Ovary (tissue), 9 donors: ENCODE measurements around the gene ATP6V1F. TPM values are rescaled to one million over a fixed set of nuclear protein-coding genes. Genes with fewer than 3 reads are reported as not detected.

Source experiments
- DNase-seq, 5 donors: peaks; one replicate each; pipeline ENCODE4 v3.0.0-alpha.2; 2019 to 2020
- H3K27ac ChIP-seq, 2 donors: fragments of 200-600 bp; one replicate each; pipeline versions ENCODE4 v1.5.1 to v1.8.0; 2019 to 2022
- H3K27me3 ChIP-seq: fragments of 200-600 bp; one replicate; pipeline ENCODE4 v1.8.0; 2022
- H3K36me3 ChIP-seq: fragments of 200-600 bp; sonication (generic); one replicate; pipeline ENCODE4 v1.5.1; 2019
- H3K4me1 ChIP-seq: one replicate; pipeline ENCODE4 v1.8.1; 2013; ENCODE audit warnings: mild to moderate bottlenecking, moderate library complexity; ENCODE audit not compliant: insufficient read depth
- H3K4me3 ChIP-seq: fragments of 200-600 bp; sonication (generic); one replicate; pipeline ENCODE4 v1.5.1; 2017
- H3K9me3 ChIP-seq, 2 donors: fragments of 200-600 bp in 1 of 2; sonication (generic) in 1 of 2; one replicate each; pipeline versions ENCODE4 v1.5.1 to v1.8.1; 2013 to 2019; ENCODE audit warnings: mild to moderate bottlenecking in 1 of 2, moderate library complexity in 1 of 2
- EP300 ChIP-seq: sonication (generic); formaldehyde crosslinking; IDR thresholded peaks from one replicate; pipeline ENCODE4 v1.6.1; 2017; ENCODE audit warnings: antibody characterized with exemption
- POLR2A ChIP-seq: fragments of 450-650 bp; IDR thresholded peaks from one replicate; pipeline ENCODE4 v1.6.1; 2017; ENCODE audit warnings: antibody characterized with exemption, mild to moderate bottlenecking, moderate library complexity
- WGBS, 3 donors: extraction: QIAGEN DNeasy Blood & Tissue Kit in 1 of 3; methylation state at CpG; one replicate each; pipeline versions ENCODE4 v1.1.5 to v1.1.7; 2013 to 2017; 5-methylcytosine and 5-hydroxymethylcytosine counted together
- intact Hi-C, 4 donors: fragments of 100-400 bp; cut with DNase I; formaldehyde crosslinking; loops; one replicate each; pipeline versions ENCODE4 v1.11.0 to v1.15.1; 2022 to 2023
- polyA plus RNA-seq, 2 donors: library from polyadenylated mRNA; stranded (reverse); fragments of 200-250 nt in 1 of 2; fragments of 350-450 nt in 1 of 2; fragmentation: Illumina TruSeq in 1 of 2; extraction: RNeasy Lipid Tissue Mini Kit (QIAGEN cat#74804) in 1 of 2; gene quantifications; one replicate each; pipeline ENCODE4 v1.2.3, GENCODE V29; 2013 to 2014
- total RNA-seq, 7 donors: library from RNA; depleted of rRNA in 2 of 7; stranded (reverse); fragments of >200 nt in 2 of 7; fragmentation: NEBNext Ultra II Directional in 3 of 7; extraction: Animal tissue kit (Norgen Biotek cat#: 25700) in 3 of 7; gene quantifications; one replicate each; pipeline versions ENCODE4 v1.1.0 to v1.2.4, GENCODE V29; 2016 to 2023
- TF ChIP-seq, protein P1 (sequence below), 3 donors: fragments of 450-650 bp in 2 of 3; fragments of 200-600 bp in 1 of 3; IDR thresholded peaks; one replicate each; pipeline versions ENCODE4 v1.5.1 to v1.8.0; 2016 to 2022; ENCODE audit warnings: antibody characterized with exemption in 3 of 3, mild to moderate bottlenecking in 1 of 3
- donor health status: DM: no; HTN: no; CAD: no; lungs with moderate emphysema.
- donor health status: DM: no; HTN: no; CAD: no.
- donor health status: Bipolar disorder and iron deficiency.
- donor health status: DM: yes; HTN: yes; CAD: no.
- donor health status: DM: no; HTN: no; CAD: no.
- donor health status: DM: yes; HTN: yes; CAD: no.

Gene ATP6V1F
- total and polyA plus RNA-seq, 9 donors, result 57.3 to 128 (median 85.4) TPM

DNA sequence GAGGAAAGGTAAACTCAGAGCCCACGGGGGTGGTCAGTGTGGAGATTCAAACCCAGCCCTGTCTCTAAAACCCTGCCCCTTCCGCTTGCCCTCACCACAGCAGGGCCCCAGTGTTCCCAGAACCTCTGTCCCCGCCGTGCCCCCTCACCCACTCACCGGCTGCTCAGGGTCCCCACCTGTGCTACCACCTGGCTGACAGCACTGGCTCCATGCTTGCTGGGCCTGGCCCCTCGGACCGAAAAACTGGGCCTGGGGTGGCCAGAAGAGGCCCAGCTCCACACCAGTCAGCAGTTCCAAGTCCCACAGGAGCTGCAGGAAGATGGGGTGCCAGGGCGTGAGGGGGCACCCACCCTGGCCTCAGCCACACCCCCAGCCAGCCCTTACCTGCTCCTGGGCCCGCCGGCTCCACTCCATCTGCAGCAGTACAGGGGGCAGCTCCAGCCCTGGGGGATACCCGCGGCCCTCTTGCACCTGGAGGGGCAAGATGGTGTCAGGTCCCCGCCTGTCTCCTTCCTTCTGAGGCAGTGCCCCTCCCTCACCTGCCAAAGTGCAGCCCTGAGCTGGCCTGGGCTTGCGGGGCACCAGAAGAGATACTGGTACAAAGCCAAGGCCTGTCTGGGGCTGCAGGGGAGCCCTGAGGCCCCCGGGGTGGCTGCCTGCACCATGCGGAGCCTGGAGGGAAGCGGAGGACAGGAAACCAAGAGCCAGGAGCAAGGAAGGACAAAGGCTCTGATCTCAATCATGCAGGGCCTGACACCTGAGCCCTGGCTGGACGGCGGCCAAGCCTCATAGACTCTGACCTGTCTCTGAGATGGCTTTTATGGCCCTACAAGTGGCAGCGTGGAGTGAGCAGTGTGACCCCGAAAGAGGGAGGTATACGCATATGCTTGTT is 11.7 kb downstream of the ATP6V1F start:
- Histone ChIP-seq H3K27me3 (no peaks in the 10 kb centered on the region), H3K36me3 (no peaks in the 10 kb centered on the region), H3K9me3 (no peaks in the 10 kb centered on the region), H3K4me3 (no peak overlapping the region), H3K27ac (no peak overlapping the region), H3K4me1 (peaks cover 4% of the 10 kb centered on the region)
- 75 to 83% (median 78%) methylated on average over 22 of the region's 22 CpGs for WGBS, 3 donors
- TF ChIP-seq, protein P1, sequence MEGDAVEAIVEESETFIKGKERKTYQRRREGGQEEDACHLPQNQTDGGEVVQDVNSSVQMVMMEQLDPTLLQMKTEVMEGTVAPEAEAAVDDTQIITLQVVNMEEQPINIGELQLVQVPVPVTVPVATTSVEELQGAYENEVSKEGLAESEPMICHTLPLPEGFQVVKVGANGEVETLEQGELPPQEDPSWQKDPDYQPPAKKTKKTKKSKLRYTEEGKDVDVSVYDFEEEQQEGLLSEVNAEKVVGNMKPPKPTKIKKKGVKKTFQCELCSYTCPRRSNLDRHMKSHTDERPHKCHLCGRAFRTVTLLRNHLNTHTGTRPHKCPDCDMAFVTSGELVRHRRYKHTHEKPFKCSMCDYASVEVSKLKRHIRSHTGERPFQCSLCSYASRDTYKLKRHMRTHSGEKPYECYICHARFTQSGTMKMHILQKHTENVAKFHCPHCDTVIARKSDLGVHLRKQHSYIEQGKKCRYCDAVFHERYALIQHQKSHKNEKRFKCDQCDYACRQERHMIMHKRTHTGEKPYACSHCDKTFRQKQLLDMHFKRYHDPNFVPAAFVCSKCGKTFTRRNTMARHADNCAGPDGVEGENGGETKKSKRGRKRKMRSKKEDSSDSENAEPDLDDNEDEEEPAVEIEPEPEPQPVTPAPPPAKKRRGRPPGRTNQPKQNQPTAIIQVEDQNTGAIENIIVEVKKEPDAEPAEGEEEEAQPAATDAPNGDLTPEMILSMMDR (IDR thresholded peaks at IDR 0.05), result no peak
- no peak for TF ChIP-seq POLR2A
- no peak for TF ChIP-seq EP300
- peak in 1 of 5 donors; percentile 14 for DNase-seq
- intact Hi-C loops, result loop anchor here in 1 of 4 donors (10.0 kb wide), 1 partner anchor 260 kb away; no protein-coding TSS in a partner anchor

DNA sequence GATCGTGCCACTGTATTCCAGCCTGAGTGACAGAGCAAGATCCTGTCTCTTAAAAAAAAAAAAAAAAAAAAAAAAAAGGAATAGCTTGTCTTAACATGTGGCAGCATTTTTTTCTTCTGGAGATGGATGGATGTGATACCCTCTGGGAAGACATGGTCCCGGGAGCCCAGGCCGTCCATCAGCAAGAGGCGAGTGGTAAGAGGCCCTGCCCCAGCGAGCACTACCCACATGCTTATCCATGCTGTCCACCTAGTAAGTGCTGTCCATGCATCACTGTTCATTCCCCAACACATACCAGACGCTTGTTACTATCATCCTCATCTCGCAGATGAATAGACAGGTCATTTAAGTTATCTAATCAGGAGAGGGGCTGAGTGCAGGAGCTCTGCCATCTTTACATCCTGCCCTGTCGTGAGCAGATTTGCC is 12.9 kb downstream of the ATP6V1F start:
- H3K36me3 ChIP-seq, result no peaks in the 10 kb centered on the region
- 52 to 69% (median 62%) methylated on average over 8 of the region's 8 CpGs for WGBS, 3 donors
- TF ChIP-seq EP300 (no peak), POLR2A (no peak)
- TF ChIP-seq, protein P1 (IDR thresholded peaks at IDR 0.05), result no peak
- DNase-seq, result peak in 1 of 5 donors; percentile 12
- no peak overlapping the region for H3K4me3 ChIP-seq
- H3K9me3 ChIP-seq, result no peaks in the 10 kb centered on the region
- H3K4me1 ChIP-seq, result no peaks in the 10 kb centered on the region
- no peak overlapping the region for H3K27ac ChIP-seq
- H3K27me3 ChIP-seq, result no peaks in the 10 kb centered on the region
- intact Hi-C loops, result loop anchor here in 1 of 4 donors (10.0 kb wide), 1 partner anchor 261 kb away; no protein-coding TSS in a partner anchor

DNA sequence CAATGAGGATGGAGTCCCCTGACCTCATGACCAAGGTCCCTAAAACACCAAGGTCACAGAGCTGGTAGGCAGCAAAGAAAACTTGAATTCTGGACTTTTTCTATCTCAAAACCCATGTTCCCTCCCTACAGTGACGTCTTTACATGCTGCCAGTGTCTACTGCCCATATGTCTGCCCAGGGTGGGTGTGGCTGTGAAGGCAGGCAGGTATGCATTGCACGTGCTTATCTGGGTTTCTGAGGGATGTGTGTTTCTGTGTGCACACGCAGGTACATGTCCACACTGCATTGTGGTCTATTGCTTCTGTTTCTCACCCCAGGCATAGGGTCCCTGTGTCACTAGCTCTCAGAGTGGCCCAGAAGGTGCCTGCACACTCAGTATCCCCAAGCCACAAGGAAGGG is 13.5 kb downstream of the ATP6V1F start:
- Histone ChIP-seq H3K27me3 (no peaks in the 10 kb centered on the region), H3K27ac (no peak overlapping the region), H3K4me3 (no peak overlapping the region), H3K9me3 (no peaks in the 10 kb centered on the region), H3K36me3 (no peaks in the 10 kb centered on the region), H3K4me1 (no peaks in the 10 kb centered on the region)
- DNase-seq, result no peak
- WGBS, 3 donors, result 58 to 76% (median 64%) methylated on average over 3 of the region's 3 CpGs
- no peak for TF ChIP-seq EP300
- TF ChIP-seq POLR2A, result no peak
- TF ChIP-seq, protein P1 (IDR thresholded peaks at IDR 0.05), result no peak
- intact Hi-C loops, result loop anchor here in 1 of 4 donors (10.0 kb wide), 1 partner anchor 261 kb away; no protein-coding TSS in a partner anchor

DNA sequence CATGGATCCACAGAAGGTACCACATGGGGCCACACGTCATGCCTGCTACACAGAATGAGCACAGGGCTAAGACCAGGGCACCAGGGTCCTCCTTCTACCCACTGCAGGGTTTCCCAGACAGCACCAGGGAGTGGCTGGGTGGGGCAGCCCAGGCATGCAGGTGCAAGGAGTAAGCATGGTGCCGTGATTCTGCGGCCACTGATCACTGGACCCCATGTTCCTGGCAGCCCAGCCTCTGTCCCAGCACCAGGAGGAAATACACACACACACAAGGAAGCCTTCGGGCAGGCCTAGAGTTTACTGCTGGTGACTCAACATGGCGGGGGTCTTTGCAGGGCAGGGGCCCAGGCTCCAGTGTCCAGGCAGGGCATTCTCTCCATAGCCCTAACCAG is 13.9 kb downstream of the ATP6V1F start:
- TF ChIP-seq, protein P1 (IDR thresholded peaks at IDR 0.05), result no peak
- TF ChIP-seq EP300 (no peak), POLR2A (no peak)
- Histone ChIP-seq H3K4me1 (no peaks in the 10 kb centered on the region), H3K27ac (no peak overlapping the region), H3K27me3 (no peaks in the 10 kb centered on the region), H3K4me3 (no peak overlapping the region), H3K36me3 (no peaks in the 10 kb centered on the region), H3K9me3 (no peaks in the 10 kb centered on the region)
- intact Hi-C loops, result loop anchor here in 1 of 4 donors (10.0 kb wide), 1 partner anchor 262 kb away; no protein-coding TSS in a partner anchor
- 85 to 91% (median 89%) methylated on average over 4 to 5 of the region's 5 CpGs for WGBS, 3 donors
- DNase-seq, result peak in 2 of 5 donors; percentile 3 to 19
